Measurements from ENCODE around the gene RETN. TPM values are rescaled to one million over a fixed set of nuclear protein-coding genes. Genes with fewer than 3 reads are reported as not detected.

The RETN gene
- not detected for total RNA-seq

DNA sequence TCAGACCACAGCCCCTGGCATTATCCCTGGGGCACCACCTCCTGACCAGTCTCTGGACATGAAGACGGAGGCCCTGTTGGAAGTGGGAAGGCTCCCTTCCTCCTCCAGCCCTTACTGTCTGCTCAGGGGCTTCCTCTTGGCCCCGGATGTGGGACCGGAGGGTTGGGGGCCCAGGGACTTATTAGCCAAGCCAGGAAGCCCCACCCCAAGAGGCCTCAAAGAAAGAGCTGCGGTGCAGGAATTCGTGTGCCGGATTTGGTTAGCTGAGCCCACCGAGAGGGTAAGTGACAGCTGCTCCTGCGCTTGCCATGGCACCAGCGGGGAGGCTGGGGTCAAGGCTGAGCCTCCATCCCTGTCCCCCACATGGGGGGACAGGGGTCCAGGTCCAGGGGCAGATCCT, at the start of gene RETN:
TSS of gene RETN (plus strand) at position 208 of the 400 bp plus-strand sequence. CDS start 278 bp downstream, outside the sequence.
- WGBS, 2 donors: 68 to 84% methylated on average over 9 of the region's 9 CpGs
- H3K27me3 ChIP-seq: peaks cover 0 to 46% of the 10 kb centered on the region in 2 donors

GRCh38 chr19:7619671-7620441, 49.0 kb upstream of the RETN start:
- no peak overlapping the region for H3K27ac ChIP-seq
- peaks cover 0 to 8% (median 0%) of the 10 kb centered on the region in 4 donors for H3K4me1 ChIP-seq
- TF ChIP-seq CTCF (IDR thresholded peaks at IDR 0.05): no peak
- TF ChIP-seq POLR2A (IDR thresholded peaks at IDR 0.05): no peak
- no peak for TF ChIP-seq EP300 (IDR thresholded peaks at IDR 0.05)
- WGBS, 2 donors: 90 to 93% methylated on average over 34 to 35 of the region's 48 CpGs
- H3K27me3 ChIP-seq: no peaks in the 10 kb centered on the region
- H3K4me3 ChIP-seq: no peak overlapping the region
- no peak for DNase-seq (ENCODE audit: low spot score in 2 of 2)
- no peaks in the 10 kb centered on the region for H3K9me3 ChIP-seq
- peaks cover 10 to 86% (median 43%) of the 10 kb centered on the region in 3 donors for H3K36me3 ChIP-seq

More for the DNA sequence above, at the start of gene RETN:
- TF ChIP-seq POLR2A (IDR thresholded peaks at IDR 0.05) (no peak), CTCF (IDR thresholded peaks at IDR 0.05) (no peak), EP300 (IDR thresholded peaks at IDR 0.05) (no peak)
- Histone ChIP-seq H3K36me3 (no peaks in the 10 kb centered on the region), H3K27ac (no peak within 1 kb of the TSS), H3K4me3 (no peak within 1 kb of the TSS), H3K4me1 (peaks cover 0 to 6% (median 0%) of the 10 kb centered on the region in 4 donors), H3K9me3 (no peaks in the 10 kb centered on the region)
- no peak for DNase-seq (ENCODE audit: low spot score in 2 of 2)

GRCh38 chr19:7620442-7621412, 48.1 kb upstream of the RETN start:
- Histone ChIP-seq H3K4me3 (no peak overlapping the region), H3K27ac (no peak overlapping the region), H3K36me3 (peaks cover 12 to 94% (median 43%) of the 10 kb centered on the region in 3 donors), H3K27me3 (no peaks in the 10 kb centered on the region), H3K4me1 (peaks cover 0 to 8% (median 0%) of the 10 kb centered on the region in 4 donors), H3K9me3 (no peaks in the 10 kb centered on the region)
- 93 to 94% methylated on average over 36 to 45 of the region's 57 CpGs for WGBS, 2 donors
- TF ChIP-seq POLR2A (IDR thresholded peaks at IDR 0.05): no peak
- TF ChIP-seq EP300 (IDR thresholded peaks at IDR 0.05): no peak
- no peak for TF ChIP-seq CTCF (IDR thresholded peaks at IDR 0.05)
- DNase-seq (ENCODE audit: low spot score in 2 of 2): no peak

DNA sequence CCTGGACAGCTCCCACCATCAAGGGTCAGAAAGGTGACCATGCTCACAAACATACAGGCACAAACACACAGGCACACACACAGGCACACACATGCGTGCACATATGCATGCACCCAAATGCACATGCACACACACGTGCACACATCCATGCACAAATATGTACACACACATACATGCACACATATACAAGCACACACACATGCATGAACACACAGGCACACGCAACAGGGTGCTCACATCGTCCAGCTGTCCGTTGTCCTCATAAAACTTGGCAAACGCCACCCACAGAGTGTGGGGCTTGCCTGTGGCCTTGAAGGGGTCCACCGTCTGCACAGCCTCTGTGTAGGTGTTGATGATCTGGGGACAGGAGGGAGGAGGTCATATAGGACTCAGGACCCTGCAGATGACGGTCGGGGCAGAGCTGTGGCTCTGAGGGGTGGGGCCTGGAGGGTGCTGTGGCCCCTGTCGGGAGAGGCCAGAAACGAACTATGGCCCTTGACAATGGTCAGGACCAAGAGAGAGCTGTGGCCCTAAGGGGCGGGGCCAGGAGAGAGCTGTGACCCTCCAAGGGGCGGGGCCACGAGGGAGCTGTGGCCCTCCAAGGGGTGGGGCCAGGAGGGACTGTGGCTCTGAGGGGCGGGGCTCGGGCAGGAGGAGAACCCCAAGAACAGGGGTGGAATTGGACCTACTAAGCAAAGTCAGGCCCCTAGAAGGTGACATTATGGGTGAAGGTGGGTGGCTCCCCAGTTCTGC, 45.7 kb upstream of the RETN start:
- Histone ChIP-seq H3K9me3 (no peaks in the 10 kb centered on the region), H3K36me3 (peaks cover 12 to 93% (median 40%) of the 10 kb centered on the region in 3 donors), H3K27me3 (no peaks in the 10 kb centered on the region), H3K27ac (no peak overlapping the region), H3K4me3 (no peak overlapping the region), H3K4me1 (peaks cover 0 to 21% (median 6%) of the 10 kb centered on the region in 4 donors)
- no peak for TF ChIP-seq CTCF (IDR thresholded peaks at IDR 0.05)
- TF ChIP-seq POLR2A (IDR thresholded peaks at IDR 0.05): no peak
- no peak for TF ChIP-seq EP300 (IDR thresholded peaks at IDR 0.05)
- DNase-seq (ENCODE audit: low spot score in 2 of 2): no peak
- 79 to 83% methylated on average over 14 to 16 of the region's 16 CpGs for WGBS, 2 donors

All from tibial nerve (tissue), 4 donors.